Progenitor cell of endocrine pancreas (in vitro differentiated cells): Measurements from ENCODE around the gene QPCTL. TPM values are rescaled to one million over a fixed set of nuclear protein-coding genes. Genes with fewer than 3 reads are reported as not detected.

Experiments
- DNase-seq: peaks from one replicate; pipeline ENCODE4 v3.0.0; 2021; ENCODE audit warnings: low spot score; ENCODE audit not compliant: unreplicated experiment
- H3K27ac Mint-ChIP-seq: 2 replicates; pipeline ENCODE4 v1.8.0; 2021; ENCODE audit warnings: mild to moderate bottlenecking, moderate library complexity, mixed read lengths
- H3K27me3 Mint-ChIP-seq: 2 replicates; pipeline ENCODE4 v1.8.0; 2021; ENCODE audit warnings: mixed read lengths
- H3K36me3 Mint-ChIP-seq: 2 replicates; pipeline ENCODE4 v1.8.0; 2022; ENCODE audit warnings: mixed read lengths; ENCODE audit not compliant: insufficient read depth
- H3K4me1 Mint-ChIP-seq: 2 replicates; pipeline ENCODE4 v1.8.0; 2021; ENCODE audit warnings: low read depth, mixed read lengths
- H3K4me3 Mint-ChIP-seq: 2 replicates; pipeline ENCODE4 v1.8.0; 2021; ENCODE audit warnings: low read depth, mild to moderate bottlenecking, moderate library complexity, mixed read lengths
- H3K9me3 Mint-ChIP-seq: 2 replicates; pipeline ENCODE4 v1.8.0; 2021; ENCODE audit warnings: low read depth, mixed read lengths
- CTCF ChIP-seq: fragments of 200-600 bp; sonication (generic); IDR thresholded peaks from one replicate; pipeline ENCODE4 v1.5.0; 2021; ENCODE audit warnings: antibody characterized with exemption, mild to moderate bottlenecking; ENCODE audit not compliant: unreplicated experiment
- total RNA-seq: library from RNA; stranded (reverse); gene quantifications from 2 replicates; pipeline ENCODE4 v1.2.1, GENCODE V29; 2021

The QPCTL gene
- total RNA-seq, 1 donor from 2014 or later: 9.0 TPM

GRCh38 chr19:45667620-45668341 lies 24.7 kb upstream of the QPCTL start, which contains the start of gene GIPR:
TSS of gene GIPR (plus strand) at chr19:45668221. CDS start at chr19:45669521, 1,300 bp downstream.
- H3K9me3 Mint-ChIP-seq: no peaks in the 10 kb centered on the region
- no peak for TF ChIP-seq CTCF
- peaks cover 2% of the 10 kb centered on the region for H3K27me3 Mint-ChIP-seq
- H3K4me3 Mint-ChIP-seq: peak within 1 kb of the TSS; percentile 75
- peak within 1 kb of the TSS; percentile 87 for H3K27ac Mint-ChIP-seq
- H3K4me1 Mint-ChIP-seq: peaks cover 19% of the 10 kb centered on the region
- DNase-seq: peak; percentile 52
- peaks cover 2% of the 10 kb centered on the region for H3K36me3 Mint-ChIP-seq

GRCh38 chr19:45668342-45668871 lies 24.1 kb upstream of the QPCTL start:
- peak overlapping the region; percentile 75 for H3K4me3 Mint-ChIP-seq
- peaks cover 3% of the 10 kb centered on the region for H3K36me3 Mint-ChIP-seq
- DNase-seq: no peak

GRCh38 chr19:45670670-45671453 lies 21.6 kb upstream of the QPCTL start:
- Mint-ChIP-seq H3K4me1 (peaks cover 17% of the 10 kb centered on the region), H3K36me3 (peaks cover 3% of the 10 kb centered on the region), H3K4me3 (peak overlapping the region; percentile 59), H3K9me3 (no peaks in the 10 kb centered on the region), H3K27me3 (peaks cover 2% of the 10 kb centered on the region), H3K27ac (no peak overlapping the region)
- TF ChIP-seq CTCF: no peak
- DNase-seq: peak; percentile 59

More at GRCh38 chr19:45668342-45668871, 24.1 kb upstream of the QPCTL start:
- TF ChIP-seq CTCF: no peak
- H3K4me1 Mint-ChIP-seq: peaks cover 19% of the 10 kb centered on the region
- H3K27ac Mint-ChIP-seq: peak overlapping the region; percentile 34
- H3K27me3 Mint-ChIP-seq: peaks cover 2% of the 10 kb centered on the region
- H3K9me3 Mint-ChIP-seq: no peaks in the 10 kb centered on the region

- H3K9me3 Mint-ChIP-seq: no peaks in the 10 kb centered on the region
- DNase-seq: no peak
- H3K4me3 Mint-ChIP-seq: no peak overlapping the region
- no peak for TF ChIP-seq CTCF
- no peak overlapping the region for H3K27ac Mint-ChIP-seq
- peaks cover 2% of the 10 kb centered on the region for H3K27me3 Mint-ChIP-seq
- H3K36me3 Mint-ChIP-seq: peaks cover 3% of the 10 kb centered on the region
- peaks cover 5% of the 10 kb centered on the region for H3K4me1 Mint-ChIP-seq
Observed at GRCh38 chr19:45674946-45675345, 17.5 kb upstream of the QPCTL start.

GRCh38 chr19:45676851-45677263 lies 15.6 kb upstream of the QPCTL start:
- Mint-ChIP-seq H3K4me1 (peaks cover 4% of the 10 kb centered on the region), H3K27ac (no peak overlapping the region), H3K4me3 (peak overlapping the region; percentile 67), H3K27me3 (peaks cover 1% of the 10 kb centered on the region), H3K36me3 (peaks cover 3% of the 10 kb centered on the region), H3K9me3 (no peaks in the 10 kb centered on the region)
- no peak for TF ChIP-seq CTCF
- DNase-seq: no peak
